HG02884 (cell line): ENCODE results near the gene GPC4.

Source experiments
- ATAC-seq: cut with Tn5 transposase; IDR thresholded peaks from one replicate; pipeline ENCODE4 v1.9.1; 2021; ENCODE audit warnings: mild to moderate bottlenecking, moderate library complexity; ENCODE audit not compliant: unreplicated experiment

Gene GPC4

DNA sequence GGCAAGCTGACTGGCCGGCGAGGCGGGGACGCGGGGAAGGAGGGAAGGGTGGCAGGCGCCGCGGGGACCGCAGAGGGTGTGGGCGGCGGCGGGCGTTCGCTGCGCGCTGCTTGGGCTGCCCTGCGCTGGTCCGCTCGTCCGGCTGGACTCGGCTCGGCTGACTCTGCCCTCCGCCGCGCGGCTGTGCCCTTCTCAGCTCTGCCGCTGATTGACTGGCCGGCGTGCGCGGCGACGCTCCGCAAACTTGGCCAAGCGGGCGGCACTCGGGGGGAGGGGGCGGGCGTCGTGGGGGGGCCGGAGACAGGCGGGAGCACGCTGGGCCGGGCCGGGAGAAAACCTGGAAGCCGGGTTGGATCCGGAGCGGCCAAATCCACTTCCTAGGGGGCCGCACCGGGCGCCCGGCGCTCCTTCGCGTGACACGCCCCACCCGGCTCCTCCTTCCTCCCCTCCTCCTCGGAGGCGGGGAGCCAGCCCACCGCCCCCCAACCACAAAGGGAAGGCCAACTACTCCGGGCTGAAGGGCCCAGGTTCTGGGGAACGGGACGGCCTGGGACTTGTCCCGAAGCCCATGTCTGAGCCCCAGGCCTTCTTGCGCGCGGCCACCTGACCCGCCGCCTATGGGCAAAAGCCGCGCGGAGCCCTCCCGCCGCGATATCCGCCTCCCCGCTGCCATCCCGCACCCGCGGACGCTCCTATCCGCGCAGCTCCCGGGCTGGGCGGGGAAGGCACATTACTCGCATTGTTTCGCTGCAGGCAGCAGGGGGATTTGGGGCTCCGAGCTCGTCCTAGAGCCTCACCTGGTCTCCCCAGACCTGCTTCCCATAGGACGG lies at the start of gene GPC4:
TSS of gene GPC4 (minus strand) at position 214 of the 830 bp plus-strand sequence. CDS start 524 bp downstream, outside the sequence.
- ATAC-seq, result no peak

DNA sequence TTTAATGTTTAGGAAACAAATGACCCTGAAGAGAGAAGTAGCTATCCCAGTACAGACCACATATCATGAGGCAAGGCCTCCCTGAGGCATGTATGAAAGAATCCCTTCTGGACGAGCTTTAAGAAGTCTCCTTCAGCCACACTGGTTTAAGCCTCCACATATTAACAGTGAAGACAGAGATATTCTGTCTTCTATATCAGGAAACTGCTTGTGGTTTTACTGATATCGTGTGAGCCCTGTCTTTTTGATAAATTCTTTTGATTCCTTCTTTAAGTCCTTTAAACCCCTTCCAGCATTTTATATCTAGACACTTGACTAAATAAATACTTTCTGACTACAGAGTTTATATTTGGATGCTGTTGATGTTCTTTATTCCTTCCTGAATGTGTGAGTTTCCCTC lies 45.9 kb upstream of the GPC4 start:
- no peak for ATAC-seq

DNA sequence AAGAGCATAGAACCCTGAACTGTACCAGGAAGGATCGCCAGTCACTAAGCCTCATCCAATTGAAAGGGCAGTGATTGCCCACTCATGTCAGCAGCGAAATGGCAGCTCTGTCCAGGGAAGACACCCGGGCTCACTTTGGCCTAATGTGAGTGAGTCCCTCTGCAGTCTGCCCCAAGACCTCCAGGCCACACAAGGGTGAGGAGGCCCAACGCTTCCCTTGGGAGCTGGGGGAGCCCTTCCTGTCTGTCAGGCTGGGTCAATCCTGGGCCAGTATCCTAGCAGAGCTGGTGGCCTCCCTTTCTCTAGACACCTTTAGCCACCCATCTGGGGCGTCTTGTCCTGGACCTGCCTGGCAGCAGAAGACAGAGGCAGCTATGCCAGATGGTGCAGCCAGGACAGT lies 39.6 kb upstream of the GPC4 start:
- ATAC-seq, result no peak

DNA sequence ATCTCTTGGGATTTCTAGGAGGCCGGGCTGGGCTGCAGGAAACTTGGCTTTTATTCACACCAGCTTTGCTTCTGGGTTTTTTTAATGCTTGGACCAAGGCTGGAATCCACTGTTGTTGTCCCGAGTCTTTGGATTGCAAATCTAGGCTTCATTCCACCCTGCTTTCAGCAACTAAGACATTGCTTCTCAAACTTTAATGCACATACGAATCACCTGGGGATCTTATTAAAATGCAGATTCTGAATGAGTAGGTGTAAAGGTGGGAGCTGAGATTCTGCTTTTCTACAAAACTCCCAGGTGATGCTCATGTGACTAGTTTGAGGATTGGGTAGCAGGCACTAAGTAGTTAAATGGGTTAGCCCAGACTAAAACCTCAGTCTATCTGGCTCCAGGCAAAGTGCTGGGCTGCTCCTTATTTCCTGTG lies 39.2 kb upstream of the GPC4 start:
- ATAC-seq, result no peak

DNA sequence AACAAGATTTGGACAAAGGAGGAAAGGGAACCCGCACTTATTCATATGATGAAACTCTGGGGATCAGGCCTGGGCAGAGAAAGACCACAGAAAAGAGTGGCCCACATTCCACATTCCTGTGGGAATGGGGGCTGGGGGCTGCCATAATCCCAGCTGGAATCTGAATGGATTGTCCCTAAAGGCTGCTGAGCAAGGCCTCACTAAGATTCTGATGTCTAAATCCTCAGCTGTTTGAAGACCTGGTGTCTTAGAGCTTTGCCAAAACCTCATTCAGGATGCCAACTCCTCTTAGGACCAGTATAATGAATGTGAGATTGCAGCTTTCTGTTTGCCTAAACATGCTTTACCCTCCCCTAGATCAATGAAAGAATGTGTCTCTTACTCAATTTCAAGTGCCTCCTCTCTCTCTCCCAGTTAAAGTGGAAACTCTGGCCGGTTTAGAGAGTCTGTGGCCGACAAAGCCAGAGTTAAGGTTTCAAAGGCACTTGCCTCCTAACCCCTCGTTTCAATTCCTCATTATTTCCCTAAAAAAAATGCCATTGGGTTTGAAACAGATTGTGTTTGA lies 33.3 kb upstream of the GPC4 start:
- no peak for ATAC-seq

DNA sequence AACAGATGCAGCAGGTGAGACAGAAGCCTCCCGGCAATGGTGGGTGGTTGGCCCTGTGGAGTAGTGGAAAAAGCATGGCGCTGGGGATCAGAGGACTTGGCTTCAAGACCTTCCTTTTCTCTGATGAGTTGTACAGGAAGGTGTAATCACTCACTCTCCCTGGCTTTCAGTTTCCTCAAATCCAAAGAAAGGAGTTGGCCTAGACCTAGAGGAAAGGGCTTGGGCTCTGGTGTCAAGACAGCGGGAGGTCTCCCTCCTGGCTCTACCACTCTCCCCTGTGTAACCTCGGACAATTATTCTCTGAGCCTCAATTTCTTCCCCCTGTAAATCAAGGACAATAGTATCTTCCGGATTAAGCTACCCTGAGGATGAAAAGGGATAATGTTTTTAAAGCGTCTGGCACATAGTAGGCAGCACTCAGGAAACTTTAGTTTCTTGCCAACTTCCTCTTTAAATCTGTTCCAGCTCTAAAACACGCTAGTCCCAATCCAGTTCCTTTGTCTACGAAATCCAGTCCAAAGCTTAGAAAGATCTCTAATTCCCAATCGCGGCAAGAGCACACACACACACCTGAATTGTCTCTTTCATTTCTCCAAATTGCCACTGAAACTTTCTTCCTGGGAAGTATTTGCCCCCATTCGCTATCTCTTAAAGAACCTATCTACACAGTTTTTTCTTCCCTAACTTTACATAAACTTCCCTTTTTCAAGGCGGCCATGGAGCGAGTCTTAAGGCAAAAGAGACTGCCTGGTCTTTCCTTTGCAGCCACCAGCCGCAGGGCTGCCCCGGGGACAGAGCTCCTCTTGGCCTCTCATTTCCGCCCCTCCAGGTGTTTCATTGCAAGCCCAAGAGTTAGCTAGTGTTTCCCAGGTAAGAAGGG lies 29.9 kb upstream of the GPC4 start:
- no peak for ATAC-seq

DNA sequence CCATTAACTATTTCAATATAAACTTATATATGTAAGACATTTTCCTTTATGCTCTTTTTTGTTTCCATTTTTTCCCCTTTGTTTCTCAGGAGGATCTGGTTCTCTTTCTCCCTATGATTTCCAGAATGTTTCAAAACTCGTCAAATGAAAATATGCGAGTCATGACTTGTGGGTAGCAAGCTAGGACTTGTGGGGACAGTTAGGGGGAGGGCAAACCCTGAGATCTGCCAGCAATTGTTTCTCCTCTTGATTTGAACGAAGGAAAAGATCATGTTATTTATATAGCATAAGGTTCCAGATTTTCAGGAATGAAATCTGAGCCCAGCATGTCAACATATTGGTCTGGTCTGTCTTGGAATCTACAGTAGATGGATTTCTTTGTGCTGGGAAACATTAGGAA lies 28.9 kb upstream of the GPC4 start:
- ATAC-seq, result no peak

DNA sequence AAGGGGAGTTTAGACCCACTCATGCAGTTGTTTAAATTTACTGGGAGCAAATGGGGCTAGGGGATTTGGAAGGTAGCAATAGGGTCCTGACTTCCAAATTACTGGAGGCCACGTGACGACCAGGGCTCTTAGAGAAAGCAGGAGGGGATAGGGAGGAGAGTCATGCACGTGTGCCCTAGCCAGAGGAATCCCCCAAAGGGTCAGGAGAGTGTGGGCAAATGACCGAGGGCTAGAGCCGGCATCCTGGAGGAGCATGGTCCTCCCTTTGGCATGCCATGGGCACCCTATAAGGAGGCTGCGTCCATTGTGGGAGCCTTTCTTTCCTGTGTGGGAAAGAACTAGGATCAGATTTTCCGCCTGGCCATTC lies 25.5 kb upstream of the GPC4 start:
- ATAC-seq, result no peak

DNA sequence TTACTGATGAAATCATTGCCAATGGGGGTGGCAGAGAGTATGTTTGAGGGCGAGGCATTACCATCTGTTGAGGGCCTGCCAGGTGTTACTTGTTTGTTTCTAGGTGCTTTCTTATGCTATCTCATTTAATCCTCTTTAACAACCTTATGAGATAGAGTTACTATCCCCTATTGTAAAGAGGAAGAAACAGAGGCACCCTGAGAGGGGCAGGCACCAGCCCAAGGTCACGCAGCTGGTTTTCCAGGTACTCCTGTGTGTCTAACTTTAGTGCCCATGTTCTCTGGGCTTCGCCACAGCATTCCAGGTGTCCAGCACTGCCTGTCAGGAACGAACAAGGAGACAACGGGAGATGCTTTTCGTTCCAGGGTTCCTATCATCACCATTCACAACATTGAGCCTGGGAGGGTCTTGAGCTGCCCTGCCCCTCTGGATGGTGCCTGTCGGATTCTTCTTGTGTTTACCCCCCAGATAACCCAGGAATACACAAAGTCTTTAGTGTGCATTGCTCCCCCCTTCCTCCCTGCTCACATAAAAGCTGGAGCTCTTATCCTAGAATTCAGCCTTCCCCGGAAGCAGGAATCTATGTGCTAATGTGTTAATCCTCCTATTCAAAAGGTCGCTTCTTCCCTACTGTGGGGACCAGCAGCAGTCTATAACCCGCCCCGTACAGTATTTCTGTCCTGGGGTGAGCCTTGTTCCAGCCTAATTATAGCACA lies 24.9 kb upstream of the GPC4 start:
- no peak for ATAC-seq

DNA sequence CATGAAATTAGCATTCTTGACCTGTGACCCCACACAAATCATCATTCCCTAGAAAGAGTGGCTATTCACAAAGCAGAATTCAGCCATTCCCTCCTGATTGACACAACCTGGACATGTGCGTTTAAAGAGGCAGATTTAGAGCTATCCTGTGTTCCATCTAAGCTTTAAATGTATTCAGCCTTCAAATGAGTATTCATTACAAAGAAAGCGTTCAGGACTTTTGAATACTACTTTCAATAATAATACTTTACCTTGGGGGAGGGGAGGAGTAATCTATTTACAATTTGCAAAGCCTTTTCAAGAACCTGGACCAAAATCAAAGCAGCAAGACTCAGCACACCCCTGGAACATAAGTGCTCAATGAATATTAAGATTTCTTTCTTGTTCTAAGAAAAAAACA lies 22.5 kb upstream of the GPC4 start:
- ATAC-seq, result no peak

DNA sequence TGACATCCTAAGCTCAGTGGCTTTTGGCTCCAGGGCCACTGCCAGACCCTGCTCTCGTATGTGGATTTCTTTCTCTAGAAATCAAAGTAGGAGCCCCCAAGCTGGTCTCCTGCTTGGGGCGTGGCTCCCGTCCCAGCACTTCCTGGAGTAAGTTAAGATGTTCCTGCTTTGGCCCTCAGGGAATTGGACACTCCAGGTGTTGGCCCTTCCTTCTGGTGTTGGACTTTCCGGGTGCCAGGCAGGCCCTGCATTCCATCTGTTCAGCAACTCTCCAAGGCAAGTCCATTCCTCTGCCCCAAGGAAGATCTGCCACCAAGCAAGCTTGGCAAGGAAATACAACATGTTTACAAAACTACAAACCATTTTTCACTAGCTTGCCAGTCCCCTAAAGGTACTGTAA lies 22.1 kb upstream of the GPC4 start:
- ATAC-seq, result no peak

DNA sequence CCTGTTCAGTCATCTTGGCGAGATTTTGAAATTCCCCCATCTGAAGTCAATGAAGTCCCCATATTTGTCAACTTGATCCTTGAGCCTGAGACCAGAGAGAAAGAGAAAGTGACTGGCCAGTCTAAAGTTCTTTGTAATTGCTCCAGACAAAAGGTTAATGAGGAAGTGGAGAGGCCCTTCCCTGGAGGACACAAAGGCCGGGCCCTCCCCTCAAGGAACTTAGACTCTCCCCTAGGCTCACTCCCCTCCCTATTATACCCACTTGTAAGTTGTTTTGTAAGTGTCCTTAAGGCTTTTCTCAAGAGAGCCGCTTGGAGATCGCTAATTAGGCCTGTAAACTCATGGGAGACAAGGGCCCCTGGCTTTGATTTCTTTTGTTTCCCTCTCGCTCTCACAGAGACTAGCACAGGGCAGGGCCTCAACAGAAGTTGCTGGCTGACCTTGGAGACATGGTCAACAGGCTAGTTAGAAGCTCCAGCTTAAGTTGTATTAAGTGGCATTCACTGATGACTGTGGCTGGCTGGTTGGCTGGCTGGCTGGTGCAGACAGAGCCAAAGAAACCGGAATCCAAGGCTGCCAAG lies 20.3 kb upstream of the GPC4 start:
- no peak for ATAC-seq

DNA sequence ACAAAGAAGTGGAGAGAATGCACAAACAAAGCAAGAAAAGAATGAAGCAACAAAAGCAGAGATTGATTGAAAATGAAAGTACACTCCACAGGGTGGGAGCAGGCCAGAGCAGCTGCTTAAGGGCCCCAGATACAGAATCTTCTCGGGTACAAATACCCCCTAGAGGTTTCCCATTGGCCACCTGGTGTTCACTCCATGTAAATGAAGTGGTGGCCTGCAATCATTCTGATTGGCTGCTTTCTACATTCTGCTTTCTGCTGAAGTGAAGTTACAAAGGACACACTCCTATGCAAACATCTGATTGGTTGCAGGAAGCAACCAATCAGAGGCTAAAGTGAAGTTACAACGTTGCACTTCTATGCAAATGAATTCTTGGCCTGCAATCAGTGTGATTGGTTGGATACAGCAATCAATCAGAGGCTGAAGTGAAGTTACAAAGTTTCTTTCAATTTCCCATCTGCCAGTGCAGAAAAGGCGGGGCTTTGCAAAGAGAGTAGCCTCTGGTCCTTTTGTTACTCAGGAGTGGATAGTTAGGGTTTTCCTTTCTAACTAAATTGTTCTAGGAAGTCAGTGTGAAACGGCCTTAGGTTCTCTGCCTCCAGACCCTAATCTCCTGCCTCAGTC lies 19.0 kb upstream of the GPC4 start:
- no peak for ATAC-seq

DNA sequence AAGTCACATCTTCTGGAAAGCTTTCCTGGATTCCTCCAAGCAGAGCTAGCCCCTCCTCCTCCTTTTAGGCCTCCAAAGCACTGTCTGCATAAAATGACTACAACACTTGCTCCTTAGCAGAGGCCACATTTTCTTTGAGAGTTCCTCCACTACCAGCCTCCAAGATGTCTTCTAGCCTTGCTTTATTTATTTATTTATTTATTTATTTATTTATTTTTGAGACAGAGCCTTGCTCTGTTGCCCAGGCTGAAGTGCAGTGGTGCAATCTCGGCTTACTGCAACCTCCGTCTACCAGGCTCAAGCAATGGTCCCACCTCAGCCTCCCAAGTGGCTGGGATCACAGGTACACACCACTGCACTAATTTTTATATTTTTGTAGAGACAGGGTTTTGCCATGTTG lies 4.6 kb upstream of the GPC4 start:
- no peak for ATAC-seq

DNA sequence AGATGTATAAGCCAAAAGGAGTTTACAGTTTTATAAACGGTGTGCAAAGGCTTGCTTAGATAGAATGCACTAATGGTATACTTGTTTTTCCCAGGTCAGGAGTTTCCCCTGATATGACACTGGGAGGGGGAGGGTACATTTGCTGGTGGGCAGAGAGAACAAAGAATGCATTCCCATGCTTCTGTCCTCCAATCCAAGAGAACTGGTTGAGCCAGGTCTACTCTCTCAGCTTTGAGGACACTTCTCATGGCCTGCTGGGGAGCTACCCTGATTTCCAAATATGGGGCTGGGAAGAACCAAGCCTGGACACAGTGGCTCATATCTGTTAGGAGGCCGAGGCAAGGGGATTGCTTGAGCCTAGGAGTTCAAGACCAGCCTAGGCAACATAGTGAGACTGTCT lies 3.3 kb upstream of the GPC4 start:
- no peak for ATAC-seq

DNA sequence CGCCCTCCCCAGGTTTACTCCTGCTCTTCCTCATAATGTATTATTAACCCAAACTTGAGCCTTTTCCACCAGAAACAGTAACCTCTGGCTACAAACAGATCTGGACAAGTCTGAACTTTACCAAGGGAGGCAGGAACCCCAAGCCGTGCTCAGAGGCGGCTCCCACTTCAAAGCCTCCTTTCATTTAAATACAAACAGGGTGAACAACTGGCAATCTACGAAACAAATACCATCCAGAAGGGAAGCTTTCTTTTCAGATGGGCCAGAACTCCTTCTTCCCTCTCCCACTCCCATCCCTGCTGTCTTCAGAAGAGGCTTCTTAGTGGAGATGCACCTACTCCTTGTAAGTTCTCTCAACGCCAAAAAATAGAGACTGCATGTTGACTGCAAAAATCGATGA lies 2.1 kb upstream of the GPC4 start:
- ATAC-seq, result no peak

DNA sequence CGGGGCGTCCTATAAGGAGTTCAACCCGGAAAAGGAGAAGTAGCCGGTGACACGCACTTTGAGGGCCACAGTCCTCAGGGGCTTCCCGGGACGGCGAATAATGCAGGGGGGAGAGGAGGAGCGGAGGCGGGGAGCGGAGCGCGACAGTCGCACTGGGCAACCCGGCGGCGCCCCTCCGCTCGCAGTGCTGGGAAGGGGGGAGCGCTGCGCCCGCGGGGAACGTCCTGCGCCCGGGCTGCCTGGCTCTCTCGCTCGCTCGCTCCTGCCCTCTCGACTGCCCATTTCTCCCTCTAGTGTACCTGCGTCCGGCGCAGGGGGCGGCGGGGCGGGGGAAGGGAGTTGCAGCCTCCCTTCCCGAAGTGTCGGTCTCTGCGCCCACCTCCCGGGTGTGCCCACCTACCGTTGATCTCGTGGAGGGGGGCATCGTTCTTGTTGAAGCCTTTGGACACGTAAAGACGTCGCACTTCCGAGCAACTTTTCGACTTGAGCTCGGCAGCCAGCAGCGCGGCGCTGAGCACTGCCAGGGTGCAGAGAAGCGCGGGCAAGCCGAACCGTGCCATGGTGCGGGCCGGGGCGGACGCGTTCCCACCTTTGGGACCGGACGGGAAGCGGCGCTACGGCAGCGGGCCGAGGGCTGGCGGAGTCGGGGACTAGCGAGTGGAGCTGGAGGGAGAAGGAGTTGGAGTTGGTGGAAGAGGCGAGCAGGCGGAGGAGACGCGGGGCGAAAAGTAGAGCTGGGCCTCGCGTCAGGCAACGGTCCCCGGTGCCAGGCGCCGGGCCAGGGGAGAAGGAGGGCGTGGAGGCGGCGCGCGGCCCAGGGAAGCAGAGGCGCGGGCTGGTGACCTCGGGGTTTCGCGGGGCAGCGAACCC lies 648 bp downstream of the GPC4 start:
- no peak for ATAC-seq

DNA sequence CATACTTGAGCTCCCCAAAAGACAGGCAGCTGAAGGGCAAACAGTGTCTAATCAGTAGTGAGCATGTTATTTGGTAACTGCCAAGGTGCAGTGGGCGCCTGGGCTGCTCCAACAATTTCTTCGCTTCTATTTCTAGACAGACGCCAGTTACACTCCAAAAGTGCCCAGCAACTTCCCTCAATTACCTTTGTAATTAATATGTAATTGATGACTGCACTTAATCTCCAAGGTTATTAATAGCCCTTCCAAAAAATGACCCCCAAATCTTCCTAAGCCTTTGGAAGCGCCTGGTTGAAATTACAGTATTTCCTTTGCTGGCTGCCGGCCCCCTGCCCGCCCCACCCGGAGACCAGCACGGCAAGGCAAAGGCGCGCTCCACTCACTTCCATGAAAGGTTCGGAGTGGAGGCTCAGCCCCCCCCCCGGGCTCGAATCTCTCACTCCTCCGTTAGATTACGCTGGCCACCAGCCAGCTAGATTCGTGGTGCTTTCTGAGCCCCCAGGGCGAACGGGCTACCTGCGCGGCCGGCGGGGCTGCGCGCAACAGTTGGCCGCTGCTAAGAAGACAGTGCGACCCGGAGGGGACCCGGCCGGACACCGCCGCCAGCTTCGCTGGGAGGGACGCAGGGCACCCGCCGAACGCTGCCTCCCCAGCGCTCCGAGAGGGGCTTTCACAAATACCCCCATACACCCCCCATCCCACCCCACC lies 1.9 kb downstream of the GPC4 start:
- ATAC-seq, result no peak

DNA sequence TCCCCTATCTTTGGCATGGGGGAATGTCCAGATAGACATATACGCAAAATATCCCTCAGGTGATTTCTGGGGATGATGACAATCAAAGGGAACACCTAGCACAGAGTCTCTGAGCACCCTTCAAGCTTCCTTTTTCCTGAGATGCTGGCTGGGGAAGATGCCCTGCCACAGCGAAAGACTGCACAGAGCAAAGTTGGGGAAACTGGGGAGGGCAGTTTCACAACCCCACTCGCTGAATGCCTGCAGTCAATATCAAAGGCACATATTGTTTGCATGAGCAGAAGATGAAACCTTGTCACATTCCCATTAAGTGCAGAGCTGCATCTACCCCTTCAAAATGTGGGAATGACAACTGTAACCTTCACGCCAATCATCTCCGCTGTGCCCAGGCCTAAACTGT lies 2.6 kb downstream of the GPC4 start:
- no peak for ATAC-seq
